GM12865 (cell line): Measurements from ENCODE around the gene POP4.

Source experiments
- DNase-seq: peaks from one replicate; pipeline ENCODE4 v3.0.0; 2010; ENCODE audit warnings: low read depth
- H3K4me3 ChIP-seq: 2 replicates; pipeline ENCODE4 v1.5.1; 2011; ENCODE audit warnings: mild to moderate bottlenecking, low read depth, low read length, control low read depth
- TF ChIP-seq, protein P1 (sequence below): IDR thresholded peaks from 2 replicates; pipeline ENCODE4 v1.5.1; 2011; ENCODE audit warnings: low read length, control low read depth, low read depth, inconsistent platforms; ENCODE audit not compliant: insufficient read depth; ENCODE audit errors: missing control alignments

POP4 gene

DNA sequence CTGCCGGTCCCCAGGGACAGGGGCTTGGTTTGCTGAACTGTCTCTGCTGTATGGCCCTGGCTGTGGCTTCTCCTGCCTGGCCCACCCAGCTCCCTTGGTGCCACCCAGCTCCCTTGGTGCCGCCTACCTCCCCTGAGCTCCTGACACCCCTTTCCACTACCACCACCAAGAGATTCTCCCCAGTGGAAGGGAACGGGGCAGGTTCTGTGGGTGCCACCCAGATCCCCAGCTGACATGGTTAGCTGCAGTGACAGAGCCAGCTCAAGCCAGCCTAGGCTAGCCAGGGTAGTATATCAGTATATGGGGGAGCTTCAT, 28.5 kb upstream of the POP4 start:
- TF ChIP-seq, protein P1, sequence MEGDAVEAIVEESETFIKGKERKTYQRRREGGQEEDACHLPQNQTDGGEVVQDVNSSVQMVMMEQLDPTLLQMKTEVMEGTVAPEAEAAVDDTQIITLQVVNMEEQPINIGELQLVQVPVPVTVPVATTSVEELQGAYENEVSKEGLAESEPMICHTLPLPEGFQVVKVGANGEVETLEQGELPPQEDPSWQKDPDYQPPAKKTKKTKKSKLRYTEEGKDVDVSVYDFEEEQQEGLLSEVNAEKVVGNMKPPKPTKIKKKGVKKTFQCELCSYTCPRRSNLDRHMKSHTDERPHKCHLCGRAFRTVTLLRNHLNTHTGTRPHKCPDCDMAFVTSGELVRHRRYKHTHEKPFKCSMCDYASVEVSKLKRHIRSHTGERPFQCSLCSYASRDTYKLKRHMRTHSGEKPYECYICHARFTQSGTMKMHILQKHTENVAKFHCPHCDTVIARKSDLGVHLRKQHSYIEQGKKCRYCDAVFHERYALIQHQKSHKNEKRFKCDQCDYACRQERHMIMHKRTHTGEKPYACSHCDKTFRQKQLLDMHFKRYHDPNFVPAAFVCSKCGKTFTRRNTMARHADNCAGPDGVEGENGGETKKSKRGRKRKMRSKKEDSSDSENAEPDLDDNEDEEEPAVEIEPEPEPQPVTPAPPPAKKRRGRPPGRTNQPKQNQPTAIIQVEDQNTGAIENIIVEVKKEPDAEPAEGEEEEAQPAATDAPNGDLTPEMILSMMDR, result no peak
- no peak overlapping the region for H3K4me3 ChIP-seq
- DNase-seq, result no peak

DNA sequence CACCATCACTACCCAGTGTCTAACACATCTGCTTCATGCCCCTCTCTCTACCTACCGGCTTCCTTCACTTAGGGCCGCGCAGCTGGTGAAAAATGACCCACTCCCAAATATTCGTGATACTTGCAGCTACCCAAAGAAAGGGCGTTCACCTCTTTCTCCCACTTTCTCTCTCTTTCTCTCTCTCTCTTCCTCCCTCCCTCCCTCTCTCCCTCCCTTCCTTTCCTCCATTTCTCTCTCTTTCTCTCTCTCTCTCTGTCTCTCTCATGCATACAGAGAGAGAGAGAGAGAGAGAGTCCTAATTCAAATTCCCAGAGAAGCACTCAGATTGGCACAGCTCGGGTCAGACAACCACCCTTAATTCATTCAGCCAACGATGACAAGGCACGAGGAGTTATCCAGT, 27.7 kb upstream of the POP4 start:
- no peak overlapping the region for H3K4me3 ChIP-seq
- TF ChIP-seq, protein P1, result no peak
- DNase-seq, result no peak

DNA sequence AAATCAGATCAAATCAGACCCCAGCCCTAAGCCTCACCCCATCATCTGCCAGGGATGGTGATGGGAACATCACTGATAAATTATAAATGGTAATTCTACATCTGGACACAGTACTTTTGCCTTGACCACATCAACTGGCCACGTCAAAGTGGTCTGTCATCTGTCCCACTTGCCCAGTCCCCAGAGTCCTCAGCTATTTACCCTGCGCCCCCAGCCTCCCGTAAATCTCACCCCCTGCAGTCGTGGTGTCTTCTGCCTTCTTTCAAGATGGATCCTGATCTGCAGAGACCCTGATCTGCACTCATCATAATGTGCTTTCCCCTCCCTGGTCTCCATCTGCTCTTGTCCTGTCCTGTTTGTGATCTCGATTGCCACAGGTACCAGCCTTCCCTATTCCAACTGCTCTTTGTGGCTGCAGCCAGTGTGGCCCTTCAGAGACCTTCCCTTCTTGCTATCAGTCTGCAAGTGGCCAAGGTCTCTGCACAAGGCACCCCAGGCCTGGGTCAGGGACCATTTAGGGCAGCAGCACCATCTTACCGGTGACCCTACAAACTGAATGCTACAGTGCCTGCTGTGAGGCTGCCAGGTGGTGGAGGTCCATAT, 26.7 kb upstream of the POP4 start:
- TF ChIP-seq, protein P1, result no peak

DNA sequence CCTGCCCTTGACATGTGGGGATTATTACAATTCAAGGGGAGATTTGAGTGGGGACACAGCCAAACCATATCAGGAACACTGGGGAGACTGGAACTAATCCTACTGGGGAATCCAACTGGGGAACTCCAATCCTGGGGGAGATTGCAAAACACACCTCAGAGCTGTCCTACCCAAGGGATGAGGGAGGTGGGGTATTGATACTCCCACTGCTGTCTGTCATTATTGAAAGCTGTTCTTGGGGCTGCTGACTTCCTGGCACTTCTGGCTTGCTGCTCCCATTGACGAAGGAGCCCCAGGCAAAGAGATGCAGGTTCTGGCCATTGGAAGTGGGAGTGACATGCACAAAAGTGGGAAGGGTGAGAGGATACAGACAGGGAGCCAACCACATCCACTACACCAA, 24.7 kb upstream of the POP4 start:
- no peak for DNase-seq
- no peak overlapping the region for H3K4me3 ChIP-seq
- TF ChIP-seq, protein P1, result no peak

More for the DNA sequence above, 26.7 kb upstream of the POP4 start:
- no peak for DNase-seq
- no peak overlapping the region for H3K4me3 ChIP-seq

DNA sequence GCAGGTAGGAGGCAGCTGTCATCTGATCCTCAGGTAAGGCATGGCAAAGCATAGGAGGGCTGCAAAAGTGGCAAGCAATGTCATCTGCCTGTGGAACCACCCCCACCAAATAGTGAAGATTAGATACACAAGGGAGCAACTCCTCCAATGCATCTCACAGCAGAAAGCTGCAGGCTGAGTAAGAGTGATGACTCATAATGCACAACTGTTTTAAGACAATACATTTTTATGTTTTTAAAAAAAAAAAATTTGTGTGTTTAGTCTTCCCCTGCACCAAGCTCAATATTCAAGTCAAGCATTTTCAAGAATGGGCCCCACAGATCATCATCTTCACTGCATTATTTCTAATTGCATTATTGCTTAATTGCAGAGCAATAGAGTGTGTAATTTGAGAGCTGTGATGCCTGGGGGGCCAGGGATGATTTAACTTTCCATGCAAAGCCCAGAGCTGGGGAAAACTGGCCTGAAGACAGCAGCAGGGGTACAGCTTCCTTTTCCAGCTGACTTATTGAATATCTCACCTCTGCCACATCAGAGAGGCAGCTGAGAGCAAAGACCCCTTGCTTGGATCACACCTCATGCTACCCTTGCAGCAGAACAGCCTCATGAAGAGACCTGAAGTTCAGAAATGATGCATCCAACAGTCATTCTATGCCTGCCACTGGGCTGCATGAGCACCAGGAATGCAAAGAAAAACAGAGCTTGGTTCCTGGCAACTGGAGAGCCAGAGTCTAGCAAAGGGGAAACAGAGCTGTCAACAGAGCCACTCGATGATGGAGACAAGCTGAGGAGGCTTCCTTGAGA, 22.7 kb upstream of the POP4 start:
- DNase-seq, result no peak
- TF ChIP-seq, protein P1, result no peak
- no peak overlapping the region for H3K4me3 ChIP-seq

DNA sequence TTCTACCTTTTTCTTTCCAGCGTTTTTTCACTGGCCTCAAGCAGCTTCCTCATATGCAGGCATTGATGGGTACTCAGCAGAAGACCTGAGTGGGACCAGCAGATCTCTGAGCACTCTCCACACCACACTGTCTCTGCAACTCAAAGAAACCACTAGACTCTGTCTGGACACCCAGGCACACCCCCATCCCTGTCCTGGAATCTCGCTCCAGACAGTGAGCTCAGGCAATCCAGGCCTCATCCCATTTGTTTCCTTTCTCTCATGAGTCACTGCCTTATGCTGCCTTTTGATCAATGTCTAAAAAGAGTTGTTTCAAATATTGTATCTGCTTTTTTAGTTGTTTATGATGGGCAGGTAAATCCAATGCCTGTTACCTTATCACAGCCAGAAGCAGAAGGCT, 19.7 kb upstream of the POP4 start:
- TF ChIP-seq, protein P1, result no peak
- no peak overlapping the region for H3K4me3 ChIP-seq
- DNase-seq, result no peak
